ENCODE data around the gene S100A6.

- TF ChIP-seq POLR2AphosphoS5 (IDR thresholded peaks at IDR 0.05; ENCODE audit: low read depth, low read length), result no peak
- TF ChIP-seq POLR2A (IDR thresholded peaks at IDR 0.05; ENCODE audit: low read depth, low read length), result no peak
Observed at GRCh38 chr1:153578936-153579335, 43.1 kb upstream of the S100A6 start.

Measured in GM12892 (cell line).